Inflammatory macrophage (primary cell): ENCODE data around the gene GPBAR1.
"Not testable (repeated sequence)": the region's sequence is repeated elsewhere in the genome, so short reads cannot be mapped to it uniquely, and the experiment has no call there.

Experiments used
- DNase-seq, 2 donors: peaks; one replicate each; pipeline ENCODE4 v3.0.0-alpha.2; 2020 to 2022

The GPBAR1 gene

DNA sequence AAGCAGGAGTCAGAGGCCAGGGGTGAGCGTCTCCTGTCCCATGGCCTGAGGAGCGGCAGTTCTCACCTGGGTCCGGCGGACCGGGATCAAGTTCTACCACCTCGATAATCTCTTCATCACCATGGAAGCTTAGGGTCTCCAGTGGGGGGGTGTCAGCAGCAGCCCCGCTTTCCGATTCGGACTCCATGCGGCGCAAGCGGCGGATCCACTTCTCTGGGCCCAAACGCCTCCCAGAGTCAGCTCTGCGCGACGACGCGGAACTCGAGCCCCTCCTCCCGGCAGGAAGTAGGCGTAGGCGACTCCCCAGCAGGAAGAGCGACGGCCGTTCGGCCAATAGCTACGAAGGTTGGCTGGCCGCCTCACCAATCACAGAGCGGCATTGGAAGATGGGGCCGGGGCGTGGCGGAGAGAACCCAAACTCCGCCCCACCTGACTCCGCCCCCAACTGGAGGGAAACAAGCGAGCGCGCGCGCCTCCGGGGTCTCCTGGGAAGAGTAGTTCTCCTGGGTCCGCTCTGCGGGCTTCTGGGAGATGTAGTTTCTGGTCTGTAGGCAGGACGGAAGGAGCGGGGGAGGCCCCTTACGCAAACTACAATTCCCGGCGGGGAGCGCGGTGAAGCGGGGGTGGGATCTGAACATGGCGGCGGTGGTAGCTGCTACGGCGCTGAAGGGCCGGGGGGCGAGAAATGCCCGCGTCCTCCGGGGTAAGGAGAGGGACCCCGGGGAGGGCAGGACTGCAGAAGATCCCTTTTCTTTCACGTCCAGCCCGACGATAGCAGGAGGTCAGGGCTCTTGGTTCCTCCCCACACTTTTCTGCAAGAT is 9.3 kb downstream of the GPBAR1 start, which contains the start of the genes AAMP and PNKD:
Gene AAMP, minus strand, starts transcription at position 238 of the 821 bp plus-strand sequence. Its CDS starts 51 bp downstream, at position 187.
Gene PNKD, plus strand, starts transcription at position 620 of the 821 bp plus-strand sequence. Its CDS starts 17 bp downstream, at position 637.
- DNase-seq: peak; percentile 100

DNA sequence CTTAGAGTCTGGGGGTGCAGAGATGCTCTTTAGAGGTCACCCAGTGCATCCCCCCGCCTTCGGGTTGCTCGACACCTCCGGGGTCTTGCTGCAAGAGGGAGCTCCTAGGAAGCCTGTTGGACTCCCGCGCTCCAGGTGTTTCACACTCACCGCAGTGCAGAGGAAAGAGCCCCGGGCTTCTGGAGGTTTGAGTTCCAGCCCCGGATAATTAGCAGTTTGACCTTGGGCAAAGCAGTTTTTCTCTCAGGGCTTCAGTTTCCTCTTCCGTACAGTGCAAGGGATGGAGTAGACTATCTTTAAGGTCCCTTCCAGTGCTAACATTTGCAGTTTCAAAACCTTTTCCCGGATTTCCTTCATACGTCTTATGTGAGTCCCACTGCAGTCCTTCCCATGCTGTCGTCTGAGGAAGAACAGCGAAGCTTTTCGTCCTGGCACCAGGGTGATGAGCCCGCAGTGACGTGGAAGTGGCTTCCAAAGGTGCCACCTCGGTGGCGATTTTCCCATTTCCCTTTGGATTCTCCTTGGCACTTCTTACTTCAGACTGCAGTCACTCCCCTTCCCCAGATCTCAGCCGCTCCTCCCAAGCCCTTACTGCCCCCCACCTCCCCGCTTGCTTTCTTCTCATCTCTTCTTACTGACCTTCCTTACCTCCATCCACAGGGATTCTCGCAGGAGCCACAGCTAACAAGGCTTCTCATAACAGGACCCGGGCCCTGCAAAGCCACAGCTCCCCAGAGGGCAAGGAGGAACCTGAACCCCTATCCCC is 10.1 kb downstream of the GPBAR1 start:
- DNase-seq: peak in 1 of 2 donors; percentile 22

- no peak for DNase-seq
Measured at GRCh38 chr2:218271487-218271797, 10.6 kb downstream of the GPBAR1 start.

DNA sequence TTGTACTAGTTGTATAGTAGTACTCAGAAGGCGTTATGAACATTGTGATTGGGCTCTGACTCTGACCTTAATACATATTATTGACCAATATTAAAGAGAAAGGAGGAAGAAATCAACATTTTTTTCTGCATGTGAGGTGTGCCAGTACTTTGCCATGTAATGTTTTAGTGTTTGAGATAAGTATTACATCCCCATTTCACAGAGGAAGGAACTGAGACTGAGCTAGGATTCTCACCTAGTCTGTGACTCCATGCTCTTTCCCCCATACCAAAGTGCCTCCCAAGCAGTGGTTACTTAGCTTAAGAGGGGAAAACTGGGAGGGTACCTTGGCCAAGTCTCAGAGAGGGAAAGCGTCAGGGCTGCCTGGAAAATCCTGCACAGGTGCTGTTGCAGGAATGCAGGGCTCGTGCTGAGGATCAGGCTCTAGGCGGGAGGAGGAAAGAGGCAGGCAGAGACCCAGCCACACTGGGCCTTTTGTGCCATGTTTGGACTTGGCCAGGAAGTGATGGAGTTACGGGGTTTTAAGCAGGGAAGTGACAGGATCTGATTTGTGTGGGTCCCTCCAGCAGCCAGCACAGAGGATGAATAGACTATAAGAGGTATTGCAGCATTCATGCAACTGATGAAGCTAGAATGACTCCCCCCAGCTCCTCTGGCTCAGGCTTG is 11.2 kb downstream of the GPBAR1 start:
- DNase-seq: no peak

- DNase-seq: peak; percentile 80 to 81
Measured at GRCh38 chr2:218272531-218273212, 11.9 kb downstream of the GPBAR1 start.

DNA sequence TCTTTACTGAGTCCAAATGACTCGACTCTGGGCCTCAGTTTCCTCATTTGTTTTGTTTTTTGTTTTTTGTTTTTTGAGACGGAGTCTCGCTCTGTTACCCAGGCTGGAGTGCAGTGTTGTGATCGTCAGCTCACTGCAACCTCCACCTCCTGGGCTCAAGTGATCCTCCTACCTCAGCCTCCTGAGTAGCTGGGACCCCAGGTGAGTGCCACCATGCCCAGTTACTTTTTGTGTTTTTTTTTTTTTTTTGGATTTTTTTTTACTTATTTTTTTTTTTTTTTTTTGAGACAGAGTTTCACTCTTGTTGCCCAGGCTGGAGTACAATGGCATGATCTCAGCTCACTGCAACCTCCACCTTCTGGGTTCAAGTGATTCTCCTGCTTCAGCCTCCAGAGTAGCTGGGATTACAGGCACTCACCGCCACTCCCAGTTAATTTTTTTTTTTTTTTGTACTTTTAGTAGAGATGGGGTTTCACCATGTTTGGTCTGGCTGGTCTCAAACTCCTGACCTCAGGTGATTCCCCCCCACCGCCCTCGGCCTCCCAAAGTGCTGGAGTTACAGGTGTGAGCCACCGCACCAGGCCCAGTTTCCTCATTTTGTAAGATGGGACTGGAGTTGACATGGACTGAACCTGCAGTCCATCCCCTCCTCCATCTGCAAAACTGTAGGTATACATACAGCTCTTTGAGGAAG is 12.5 kb downstream of the GPBAR1 start:
- not testable (repeated sequence) for DNase-seq

GRCh38 chr2:218273908-218274249 is 13.1 kb downstream of the GPBAR1 start:
- no peak for DNase-seq

DNA sequence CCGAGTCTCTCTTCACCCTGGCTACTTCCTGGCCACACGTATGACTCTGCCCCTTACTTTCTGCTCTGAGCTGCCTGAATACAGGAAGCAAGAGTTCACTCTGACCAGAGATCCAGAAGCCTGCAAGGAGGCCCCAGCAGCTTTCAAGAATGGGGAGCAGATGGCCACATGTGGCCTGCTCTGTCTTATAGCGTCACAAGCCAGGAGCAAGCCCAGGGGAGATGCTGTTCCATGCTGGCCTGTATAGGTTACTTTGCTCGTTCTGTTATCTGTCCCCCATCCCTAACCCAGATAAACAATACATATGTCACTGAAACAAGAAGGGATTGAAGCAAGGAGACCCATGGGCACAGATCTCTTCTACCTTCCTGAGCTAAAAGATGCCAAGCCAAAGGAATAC is 13.8 kb downstream of the GPBAR1 start:
- no peak for DNase-seq

GRCh38 chr2:218275371-218276072 is 14.7 kb downstream of the GPBAR1 start:
- peak; percentile 63 to 68 for DNase-seq

DNA sequence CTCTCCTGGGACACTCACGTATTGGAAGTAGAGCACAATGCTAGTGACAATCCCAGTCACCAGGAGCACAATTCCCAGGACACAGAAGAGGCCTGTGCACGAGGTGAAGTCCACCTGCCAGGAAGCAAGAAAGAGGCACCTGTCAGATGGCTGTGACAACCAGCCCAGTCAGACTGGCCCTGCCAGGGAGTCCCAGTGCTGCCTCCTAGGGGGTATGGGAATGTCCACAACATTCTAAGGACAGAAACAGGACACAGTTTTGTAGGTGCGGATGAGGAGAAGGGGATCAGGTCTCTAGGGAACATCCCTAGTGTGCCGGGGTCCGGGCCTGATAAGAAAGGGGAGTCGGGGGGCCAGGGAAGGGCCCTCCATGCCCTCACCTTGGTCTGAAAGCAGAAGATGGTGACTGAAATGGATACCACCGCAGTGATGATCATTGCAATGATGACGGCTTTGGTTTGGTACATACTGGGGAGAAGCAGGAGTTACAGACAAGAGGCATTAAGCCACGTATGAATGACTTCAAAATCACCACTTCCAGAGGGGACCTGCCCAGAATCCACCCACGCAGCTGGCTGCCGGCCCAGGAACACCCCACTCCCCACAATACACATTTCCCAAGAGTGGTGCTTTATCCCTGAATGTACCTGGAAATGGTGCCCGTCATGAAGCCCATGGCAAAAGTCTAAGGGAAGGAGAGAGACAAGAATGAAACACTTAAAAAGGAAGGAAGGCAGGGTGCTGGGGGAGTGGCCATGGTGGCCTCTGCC is 16.4 kb downstream of the GPBAR1 start:
- no peak for DNase-seq

GRCh38 chr2:218277921-218278320 is 17.1 kb downstream of the GPBAR1 start:
- no peak for DNase-seq

DNA sequence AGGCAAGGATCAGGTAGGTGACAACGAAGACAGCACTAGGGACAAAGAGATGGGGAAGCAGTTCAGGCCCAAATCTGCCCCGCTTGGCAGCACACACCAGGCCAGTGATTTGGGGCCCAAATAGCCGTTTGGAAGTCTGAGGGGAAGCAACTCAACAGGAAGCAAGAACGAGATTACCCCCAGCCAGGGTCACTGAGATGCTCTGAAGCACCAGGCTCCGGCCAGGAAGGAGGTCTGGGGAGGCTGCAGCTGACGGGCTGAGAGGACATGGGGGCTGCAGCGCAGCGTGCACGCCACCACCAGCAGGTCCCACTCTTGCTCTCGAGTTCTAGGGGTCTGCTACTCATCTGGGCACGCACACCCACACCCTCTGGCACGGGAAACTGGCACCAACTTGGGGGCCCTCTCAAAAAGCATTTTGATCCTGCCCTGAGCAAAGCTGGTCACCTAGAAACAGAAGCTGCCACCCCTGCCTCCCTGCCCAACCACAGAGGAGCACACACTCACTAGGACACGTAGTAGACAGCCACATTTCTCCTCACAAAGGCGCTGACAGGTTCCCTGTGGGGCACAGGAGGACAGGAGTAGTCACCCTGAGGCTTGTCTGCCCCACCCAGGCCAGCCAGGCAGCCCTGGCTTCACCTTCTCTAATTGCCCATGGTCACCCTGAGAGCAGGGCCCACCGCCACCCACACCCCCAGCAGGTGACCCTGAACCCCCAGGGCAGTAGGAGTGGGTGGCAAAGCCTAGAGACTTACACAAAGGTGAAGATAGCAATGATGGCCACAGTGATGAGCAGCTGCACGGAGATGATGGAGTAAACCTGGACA is 17.9 kb downstream of the GPBAR1 start:
- no peak for DNase-seq

GRCh38 chr2:218280260-218280870 is 19.6 kb downstream of the GPBAR1 start:
- no peak for DNase-seq

- DNase-seq: no peak
Measured at GRCh38 chr2:218281449-218281848, 20.6 kb downstream of the GPBAR1 start.

GRCh38 chr2:218282173-218282991 is 21.6 kb downstream of the GPBAR1 start:
- DNase-seq: peak in 1 of 2 donors; percentile 67

DNA sequence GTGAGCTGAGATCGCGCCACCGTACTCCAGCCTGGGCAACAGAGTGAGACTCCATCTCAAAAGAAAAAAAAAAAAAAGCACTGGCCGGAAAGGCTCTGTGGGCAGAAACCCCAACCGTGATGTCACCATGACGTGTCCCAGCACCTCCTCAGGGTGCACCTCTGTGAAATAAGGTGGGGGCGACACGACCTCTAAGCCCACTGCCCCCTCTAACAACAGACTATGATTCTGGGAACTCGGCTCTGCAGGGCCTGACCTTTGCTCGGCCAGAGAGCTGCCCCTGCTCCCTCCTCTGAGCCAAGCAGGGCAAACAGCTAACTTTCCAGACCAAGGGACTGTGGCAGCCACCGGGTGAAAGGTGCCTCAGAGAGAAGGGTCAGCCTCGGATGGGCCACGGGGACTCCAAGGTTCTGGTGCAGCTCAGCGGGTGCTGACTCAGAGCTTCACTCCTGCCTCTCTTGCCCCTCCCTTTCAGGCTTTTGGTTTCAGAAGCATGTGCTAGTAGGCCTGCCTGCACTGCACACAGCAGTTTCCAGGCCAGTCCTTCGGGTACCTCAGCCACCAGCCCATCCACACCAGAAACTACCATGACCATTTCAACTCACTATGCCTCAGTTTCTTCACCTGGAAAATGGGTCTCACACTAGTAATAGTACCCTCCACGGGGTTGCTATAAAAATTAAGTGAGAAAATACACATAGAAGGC is 23.4 kb downstream of the GPBAR1 start:
- no peak for DNase-seq

GRCh38 chr2:218285604-218286003 is 24.8 kb downstream of the GPBAR1 start:
- no peak for DNase-seq
